Mesenchymal stem cell (in vitro differentiated cells and primary cell): ENCODE results near the gene GDPD4.

Experiments
- DNase-seq: peaks from one replicate; pipeline ENCODE4 v3.0.0-alpha.2; 2013
- H2AFZ ChIP-seq: one replicate; pipeline ENCODE4 v1.6.1; 2013; ENCODE audit warnings: low read depth, mild to moderate bottlenecking, control low read depth, inconsistent platforms, low read length, moderate library complexity
- H2AK5ac ChIP-seq: 2 replicates; pipeline ENCODE4 v1.6.1; 2013; ENCODE audit warnings: low read length, moderate library complexity, mild to moderate bottlenecking, inconsistent platforms; ENCODE audit not compliant: severe bottlenecking
- H2BK120ac ChIP-seq: one replicate; pipeline ENCODE4 v1.6.1; 2013; ENCODE audit warnings: low read depth, mild to moderate bottlenecking, inconsistent platforms, low read length, moderate library complexity
- H2BK12ac ChIP-seq, 2 experiments: one replicate each; pipeline ENCODE4 v1.6.1; 2013; ENCODE audit warnings: inconsistent platforms in 2 of 2, low read length in 2 of 2, mild to moderate bottlenecking in 2 of 2, moderate library complexity in 2 of 2, control low read depth in 1 of 2
- H2BK15ac ChIP-seq: one replicate; pipeline ENCODE4 v1.6.1; 2013; ENCODE audit warnings: mild to moderate bottlenecking, low read depth, inconsistent platforms; ENCODE audit not compliant: poor library complexity, severe bottlenecking
- H2BK5ac ChIP-seq: 2 replicates; pipeline ENCODE4 v1.6.1; 2013; ENCODE audit warnings: low read depth, mild to moderate bottlenecking, low read length, control low read depth, inconsistent platforms; ENCODE audit not compliant: poor library complexity, severe bottlenecking
- H3K14ac ChIP-seq, 2 experiments: one replicate each; pipeline ENCODE4 v1.6.1; 2013; ENCODE audit warnings: inconsistent platforms in 2 of 2, low read length in 2 of 2, control low read depth in 1 of 2, mild to moderate bottlenecking in 1 of 2, moderate library complexity in 1 of 2
- H3K18ac ChIP-seq, 2 experiments: one replicate each; pipeline ENCODE4 v1.6.1; 2013; ENCODE audit warnings: inconsistent platforms in 2 of 2, low read length in 2 of 2, control low read depth in 1 of 2, low read depth in 1 of 2, mild to moderate bottlenecking in 1 of 2
- H3K23ac ChIP-seq, 2 experiments: one replicate each; pipeline ENCODE4 v1.6.1; 2013; ENCODE audit warnings: inconsistent platforms in 2 of 2, low read length in 2 of 2, mild to moderate bottlenecking in 2 of 2, moderate library complexity in 2 of 2, control low read depth in 1 of 2
- H3K27ac ChIP-seq: 2 replicates; pipeline ENCODE4 v1.5.1; 2013; ENCODE audit warnings: mild to moderate bottlenecking, moderate library complexity, low read length, control low read depth, inconsistent platforms; ENCODE audit not compliant: poor library complexity, severe bottlenecking
- H3K27me3 ChIP-seq, 2 experiments: 2 replicates each; pipeline versions ENCODE4 v1.6.1 to v1.7.0; 2013; ENCODE audit warnings: low read length in 2 of 2, mild to moderate bottlenecking in 2 of 2, moderate library complexity in 2 of 2, control low read depth in 1 of 2, inconsistent platforms in 1 of 2; ENCODE audit not compliant: control insufficient read depth in 1 of 2, insufficient read depth in 1 of 2
- H3K36me3 ChIP-seq, 2 experiments: 2 replicates each; pipeline versions ENCODE4 v1.6.1 to v1.7.0; 2013; ENCODE audit warnings: low read length in 2 of 2, control low read depth in 1 of 2, inconsistent platforms in 1 of 2, low read depth in 1 of 2, mild to moderate bottlenecking in 1 of 2; ENCODE audit not compliant: insufficient read depth in 2 of 2, control insufficient read depth in 1 of 2
- H3K4ac ChIP-seq, 2 experiments: one replicate each; pipeline ENCODE4 v1.6.1; 2013; ENCODE audit warnings: inconsistent platforms in 2 of 2, low read length in 2 of 2, mild to moderate bottlenecking in 2 of 2, moderate library complexity in 2 of 2, control low read depth in 1 of 2, low read depth in 1 of 2
- H3K4me1 ChIP-seq: 2 replicates; pipeline ENCODE4 v1.6.1; 2013; ENCODE audit warnings: low read depth, low read length, control low read depth; ENCODE audit not compliant: control insufficient read depth, insufficient read depth
- H3K4me2 ChIP-seq: 2 replicates; pipeline ENCODE4 v1.6.1; 2013; ENCODE audit warnings: low read length, mild to moderate bottlenecking, inconsistent platforms; ENCODE audit not compliant: poor library complexity, severe bottlenecking
- H3K4me3 ChIP-seq, 2 experiments: 2 replicates each; pipeline versions ENCODE4 v1.5.1 to v1.7.0; 2013; ENCODE audit warnings: low read length in 2 of 2, mild to moderate bottlenecking in 2 of 2, control low read depth in 1 of 2, low read depth in 1 of 2; ENCODE audit not compliant: insufficient read depth in 1 of 2
- H3K79me1 ChIP-seq: replicated peaks from 2 replicates; pipeline ENCODE4 v1.6.1; 2013; ENCODE audit warnings: mild to moderate bottlenecking, control low read depth, low read length, inconsistent platforms; ENCODE audit not compliant: poor library complexity, severe bottlenecking
- H3K9ac ChIP-seq: 2 replicates; pipeline ENCODE4 v1.7.0; 2013; ENCODE audit warnings: mild to moderate bottlenecking, low read length, moderate library complexity
- H3K9me3 ChIP-seq: 2 replicates; pipeline ENCODE4 v1.7.0; 2013; ENCODE audit warnings: mild to moderate bottlenecking, low read length; ENCODE audit not compliant: control insufficient read depth
- H4K8ac ChIP-seq: one replicate; pipeline ENCODE4 v1.6.1; 2013; ENCODE audit warnings: inconsistent platforms, mild to moderate bottlenecking, low read length, moderate library complexity
- H4K91ac ChIP-seq: one replicate; pipeline ENCODE4 v1.6.1; 2013; ENCODE audit warnings: mild to moderate bottlenecking, low read length, inconsistent platforms
- WGBS: methylation state at CpG from one replicate; pipeline ENCODE4 v1.1.7; 2013; ENCODE audit warnings: mixed read lengths; 5-methylcytosine and 5-hydroxymethylcytosine counted together

The GDPD4 gene

DNA sequence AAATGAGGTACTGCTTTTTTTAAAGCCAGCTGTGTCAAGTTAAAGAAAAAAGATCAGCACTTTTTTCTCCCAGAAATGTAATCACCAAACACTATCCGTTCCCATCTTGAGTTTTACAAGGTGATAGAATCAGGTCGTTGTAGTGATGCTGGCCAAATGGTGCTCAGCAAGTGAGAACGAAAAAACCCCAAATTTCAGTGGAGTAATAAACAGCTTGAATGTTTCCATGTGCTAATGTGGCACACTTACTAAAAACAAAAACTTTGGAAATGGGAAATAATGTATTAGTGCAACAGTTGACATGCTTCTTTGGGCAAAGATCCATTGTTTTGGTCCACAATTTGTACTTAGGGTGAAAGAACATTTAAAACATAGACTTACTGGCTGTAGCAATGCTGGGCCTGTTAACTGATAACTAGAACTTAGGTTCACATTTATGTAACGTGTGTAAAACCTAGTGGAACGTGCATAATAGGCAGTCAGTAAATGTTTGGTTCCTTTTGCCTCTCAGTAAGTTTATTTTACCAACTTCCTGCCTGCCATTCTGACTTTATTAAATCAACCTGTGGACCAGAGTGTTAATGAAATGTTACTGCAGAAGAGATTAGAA is 15.4 kb upstream of the GDPD4 start:
- no peak overlapping the region for H2BK5ac ChIP-seq
- H3K79me1 ChIP-seq = no peaks in the 10 kb centered on the region
- WGBS = 73% methylated on average over 3 of the region's 5 CpGs
- no peak overlapping the region for H2BK12ac ChIP-seq
- no peak overlapping the region for H4K8ac ChIP-seq
- no peaks in the 10 kb centered on the region for H3K9me3 ChIP-seq
- H3K27me3 ChIP-seq = no peaks in the 10 kb centered on the region
- H3K18ac ChIP-seq = no peak overlapping the region
- no peak for DNase-seq
- H2BK15ac ChIP-seq = no peak overlapping the region
- no peak overlapping the region for H4K91ac ChIP-seq
- H2AFZ ChIP-seq = no peak overlapping the region
- H3K36me3 ChIP-seq = peaks cover 0 to 11% of the 10 kb centered on the region in 2 experiments
- H3K14ac ChIP-seq = no peak overlapping the region
- no peak overlapping the region for H3K9ac ChIP-seq
- no peak overlapping the region for H2BK120ac ChIP-seq
- no peak overlapping the region for H3K23ac ChIP-seq
- no peak overlapping the region for H2AK5ac ChIP-seq
- no peak overlapping the region for H3K4ac ChIP-seq
- H3K4me2 ChIP-seq = no peak overlapping the region
- no peak overlapping the region for H3K27ac ChIP-seq
- H3K4me3 ChIP-seq = no peak overlapping the region
- H3K4me1 ChIP-seq = no peaks in the 10 kb centered on the region

DNA sequence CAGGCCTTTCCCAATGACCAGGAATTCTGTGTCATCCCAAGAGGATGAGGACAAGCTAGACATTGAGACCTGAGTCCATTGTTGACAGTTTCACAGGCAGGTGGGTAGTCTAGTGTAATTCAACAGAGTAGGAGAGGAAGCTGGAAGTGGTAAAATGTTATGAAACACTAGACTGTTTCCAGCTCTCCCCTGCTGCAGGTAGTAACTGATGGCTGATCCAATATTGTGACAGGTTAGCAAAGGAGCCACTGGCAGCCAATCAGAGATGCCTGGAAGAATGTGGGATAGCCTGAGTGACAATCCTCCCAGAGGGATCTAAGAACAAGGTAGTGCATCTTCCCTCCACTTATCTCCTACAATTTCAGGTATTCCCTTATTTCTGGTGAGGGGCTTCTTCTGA is 10.6 kb upstream of the GDPD4 start:
- Histone ChIP-seq H3K18ac (no peak overlapping the region), H4K8ac (no peak overlapping the region)

DNA sequence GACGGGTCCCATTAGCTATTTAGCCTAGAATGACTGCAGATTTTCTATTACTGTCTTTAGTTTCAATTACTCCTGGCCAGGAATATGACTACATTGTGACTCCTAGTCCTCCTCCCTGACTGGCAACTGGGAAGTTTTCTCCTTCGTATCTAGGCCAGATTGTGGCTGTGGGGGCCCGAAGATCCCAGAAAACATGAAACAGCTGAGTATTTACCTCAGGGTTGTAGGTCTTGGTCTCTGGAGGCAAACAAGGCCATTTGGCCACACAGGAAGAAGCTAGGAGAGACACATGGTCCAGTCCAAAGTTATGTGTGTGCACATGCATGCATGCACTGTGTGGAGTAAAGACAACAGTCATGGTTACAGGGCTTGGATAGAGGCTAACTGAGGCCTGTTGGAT is 10.2 kb upstream of the GDPD4 start:
- Histone ChIP-seq H3K4ac (no peak overlapping the region), H3K4me1 (no peaks in the 10 kb centered on the region), H4K8ac (no peak overlapping the region), H2BK5ac (no peak overlapping the region), H4K91ac (no peak overlapping the region), H2BK12ac (no peak overlapping the region), H3K36me3 (no peaks in the 10 kb centered on the region), H3K4me2 (no peak overlapping the region), H2BK15ac (no peak overlapping the region), H3K4me3 (no peak overlapping the region), H3K14ac (peak overlapping the region in 1 of 2 experiments; percentile 29), H3K27me3 (no peaks in the 10 kb centered on the region), H3K79me1 (no peaks in the 10 kb centered on the region), H3K18ac (no peak overlapping the region), H2BK120ac (no peak overlapping the region), H3K9ac (no peak overlapping the region), H2AK5ac (no peak overlapping the region), H3K9me3 (no peaks in the 10 kb centered on the region), H2AFZ (no peak overlapping the region), H3K23ac (no peak overlapping the region), H3K27ac (no peak overlapping the region)
- 92% methylated on average over 3 of the region's 3 CpGs for WGBS
- no peak for DNase-seq

More for the DNA sequence above, 10.6 kb upstream of the GDPD4 start:
- Histone ChIP-seq H2AFZ (no peak overlapping the region), H3K27ac (no peak overlapping the region), H2BK5ac (no peak overlapping the region), H3K4ac (no peak overlapping the region), H2BK12ac (no peak overlapping the region), H3K23ac (no peak overlapping the region), H4K91ac (no peak overlapping the region), H3K27me3 (no peaks in the 10 kb centered on the region), H2BK15ac (no peak overlapping the region), H3K9me3 (no peaks in the 10 kb centered on the region), H3K79me1 (no peaks in the 10 kb centered on the region), H3K4me2 (no peak overlapping the region), H3K4me1 (no peaks in the 10 kb centered on the region), H2AK5ac (no peak overlapping the region), H3K14ac (peak overlapping the region in 1 of 2 experiments; percentile 29), H3K9ac (no peak overlapping the region), H2BK120ac (no peak overlapping the region), H3K36me3 (no peaks in the 10 kb centered on the region), H3K4me3 (no peak overlapping the region)
- no peak for DNase-seq

DNA sequence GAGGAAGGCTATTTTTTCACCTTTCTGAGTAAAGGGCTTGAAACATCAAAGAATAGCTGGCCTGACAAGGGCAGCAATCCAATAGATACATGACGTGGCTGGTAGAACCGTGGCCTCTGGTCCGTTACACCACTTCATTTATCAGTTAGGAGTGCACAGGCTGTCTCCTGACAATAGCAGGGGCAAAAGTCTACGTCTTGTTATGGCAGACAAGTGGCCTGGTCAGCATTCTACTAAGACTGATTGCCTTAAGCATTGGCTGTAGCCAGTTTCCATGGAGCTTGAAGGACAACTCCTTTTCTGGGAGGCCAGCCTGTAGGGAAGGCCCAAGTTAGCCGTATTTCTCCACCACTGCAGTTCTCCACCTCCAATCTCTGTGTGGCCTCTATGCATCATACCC is 9.2 kb upstream of the GDPD4 start:
- Histone ChIP-seq H3K36me3 (no peaks in the 10 kb centered on the region), H4K8ac (peak overlapping the region; percentile 31), H3K4me2 (no peak overlapping the region), H2BK15ac (no peak overlapping the region), H3K27me3 (no peaks in the 10 kb centered on the region), H3K14ac (no peak overlapping the region), H3K9me3 (no peaks in the 10 kb centered on the region), H3K23ac (no peak overlapping the region), H3K4ac (no peak overlapping the region), H2BK5ac (no peak overlapping the region), H2AFZ (peak overlapping the region; percentile 7), H2AK5ac (no peak overlapping the region), H2BK12ac (no peak overlapping the region), H3K9ac (no peak overlapping the region), H4K91ac (no peak overlapping the region), H2BK120ac (no peak overlapping the region), H3K18ac (no peak overlapping the region), H3K79me1 (no peaks in the 10 kb centered on the region), H3K27ac (no peak overlapping the region), H3K4me3 (no peak overlapping the region), H3K4me1 (no peaks in the 10 kb centered on the region)
- WGBS = 90% methylated on average over 5 of the region's 5 CpGs
- no peak for DNase-seq
